GM18507 (cell line): ENCODE measurements around the gene GINS1.

ENCODE experiments used
- DNase-seq: peaks from one replicate; pipeline ENCODE4 v3.0.0; 2011; ENCODE audit warnings: low read depth; ENCODE audit not compliant: insufficient read length; ENCODE audit errors: extremely low spot score
- FAIRE-seq: peaks from 2 replicates; lab custom pipeline; 2011; peaks lifted over from hg19 to GRCh38; lab: Jason Lieb, UNC

The GINS1 gene

GRCh38 chr20:25487975-25488374, 80.5 kb downstream of the GINS1 start:
- FAIRE-seq (no peak), DNase-seq (no peak)

GRCh38 chr20:25489221-25489871, 81.9 kb downstream of the GINS1 start:
- DNase-seq (no peak), FAIRE-seq (no peak)

- FAIRE-seq, result no peak
These were observed 83.4 kb downstream of the GINS1 start for GRCh38 chr20:25490656-25491445.

GRCh38 chr20:25491446-25492038, 84.1 kb downstream of the GINS1 start:
- no peak for FAIRE-seq
- no peak for DNase-seq

More at GRCh38 chr20:25490656-25491445, 83.4 kb downstream of the GINS1 start:
- no peak for DNase-seq

GRCh38 chr20:25493137-25493536, 85.7 kb downstream of the GINS1 start:
- DNase-seq, result no peak
- FAIRE-seq, result no peak

- FAIRE-seq, result no peak
- no peak for DNase-seq
These were observed 86.5 kb downstream of the GINS1 start for GRCh38 chr20:25493748-25494505.

- DNase-seq, result no peak
- no peak for FAIRE-seq
These were observed 87.2 kb downstream of the GINS1 start for GRCh38 chr20:25494506-25495188.

- DNase-seq (no peak), FAIRE-seq (no peak)
These were observed 87.8 kb downstream of the GINS1 start for GRCh38 chr20:25495189-25495824.

GRCh38 chr20:25496165-25496967, 88.9 kb downstream of the GINS1 start:
- DNase-seq (no peak), FAIRE-seq (no peak)

- FAIRE-seq (no peak), DNase-seq (no peak)
These were observed 89.5 kb downstream of the GINS1 start for GRCh38 chr20:25496968-25497401.

- FAIRE-seq (no peak), DNase-seq (no peak)
These were observed 90.3 kb downstream of the GINS1 start for GRCh38 chr20:25497586-25498279.
